Effector CD8-positive, alpha-beta T cell (primary cell): Measurements from ENCODE around the gene ALKBH5.
"Not testable (repeated sequence)": the region's sequence is repeated elsewhere in the genome, so short reads cannot be mapped to it uniquely, and the experiment has no call there.

Experiments
- DNase-seq: peaks from one replicate; lab custom pipeline; 2025; lab: John Stamatoyannopoulos, UW

The ALKBH5 gene

DNA sequence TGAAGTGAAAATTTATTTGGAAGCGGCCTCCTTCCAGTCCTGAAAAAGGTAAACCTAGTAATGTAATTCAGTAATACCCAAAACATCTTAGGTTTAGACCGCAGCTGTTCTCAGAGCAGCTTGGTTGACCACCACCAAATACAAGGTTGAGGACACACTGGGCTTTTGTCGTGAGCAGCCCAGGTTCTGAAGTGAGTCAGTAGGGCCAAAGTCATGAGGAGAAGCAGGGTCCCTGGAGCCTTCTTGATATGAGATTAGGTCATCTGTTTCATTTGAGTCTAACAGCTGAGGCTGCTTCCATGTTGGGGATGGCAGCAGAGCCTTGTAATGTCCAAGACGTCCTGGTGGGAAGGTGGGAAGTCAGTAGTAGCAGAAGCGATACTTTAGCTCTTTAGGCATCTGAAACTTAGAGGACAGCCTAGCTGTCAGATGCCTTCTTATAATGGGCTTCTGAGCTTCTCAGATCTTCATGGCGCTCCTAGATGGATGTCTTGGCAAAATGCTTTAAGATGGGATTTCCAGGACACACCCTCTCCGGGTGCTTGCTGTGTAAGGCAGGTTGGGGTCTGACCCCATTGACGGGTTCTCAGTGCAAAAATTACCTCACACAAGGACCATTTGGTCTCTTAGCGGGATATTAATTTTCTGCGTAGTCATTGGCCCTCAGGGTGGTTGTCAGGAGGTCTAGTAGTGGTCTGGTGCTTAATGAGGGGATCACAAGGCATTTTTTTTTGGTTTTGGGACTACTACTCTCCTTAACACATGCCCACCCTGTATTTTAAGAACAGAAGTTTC, 2.4 kb downstream of the ALKBH5 start:
- no peak for DNase-seq

DNA sequence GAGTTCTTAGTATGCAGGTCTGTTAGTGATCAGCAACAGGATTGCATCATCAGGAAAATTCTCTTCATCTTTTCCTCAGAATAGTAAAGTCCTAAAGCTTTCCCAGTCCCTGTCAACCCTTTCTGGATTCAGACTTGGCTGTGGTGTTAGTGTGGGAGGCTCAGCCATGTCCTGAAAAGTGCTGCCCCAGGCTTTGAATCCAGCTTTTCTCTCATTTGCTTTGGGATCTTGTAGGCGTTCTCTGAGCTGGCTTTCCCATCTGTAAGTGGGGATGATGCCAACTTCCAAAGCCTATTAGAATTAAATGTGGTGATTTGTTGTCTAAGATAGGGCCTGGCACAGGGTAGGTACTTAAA, 3.0 kb downstream of the ALKBH5 start:
- no peak for DNase-seq

DNA sequence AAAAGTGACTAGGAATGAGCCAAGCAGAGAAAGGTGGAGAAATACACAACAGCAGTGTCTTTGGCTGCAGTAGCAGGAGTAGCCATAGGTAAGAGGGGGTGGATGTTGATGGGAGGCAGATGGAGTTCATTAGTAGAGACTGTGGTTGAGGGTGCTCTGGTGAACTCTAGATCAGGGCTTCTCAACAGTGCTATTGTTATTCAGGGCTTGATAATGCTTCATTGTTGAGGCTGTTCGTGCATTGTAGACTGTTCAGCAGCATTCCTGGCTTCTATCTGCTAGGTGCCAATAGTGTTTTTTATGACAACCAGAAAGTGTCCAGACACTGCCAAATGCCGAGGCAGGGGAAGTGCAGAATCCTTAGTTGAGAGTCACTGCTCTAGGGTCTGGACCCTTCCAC, 3.6 kb downstream of the ALKBH5 start:
- no peak for DNase-seq

DNA sequence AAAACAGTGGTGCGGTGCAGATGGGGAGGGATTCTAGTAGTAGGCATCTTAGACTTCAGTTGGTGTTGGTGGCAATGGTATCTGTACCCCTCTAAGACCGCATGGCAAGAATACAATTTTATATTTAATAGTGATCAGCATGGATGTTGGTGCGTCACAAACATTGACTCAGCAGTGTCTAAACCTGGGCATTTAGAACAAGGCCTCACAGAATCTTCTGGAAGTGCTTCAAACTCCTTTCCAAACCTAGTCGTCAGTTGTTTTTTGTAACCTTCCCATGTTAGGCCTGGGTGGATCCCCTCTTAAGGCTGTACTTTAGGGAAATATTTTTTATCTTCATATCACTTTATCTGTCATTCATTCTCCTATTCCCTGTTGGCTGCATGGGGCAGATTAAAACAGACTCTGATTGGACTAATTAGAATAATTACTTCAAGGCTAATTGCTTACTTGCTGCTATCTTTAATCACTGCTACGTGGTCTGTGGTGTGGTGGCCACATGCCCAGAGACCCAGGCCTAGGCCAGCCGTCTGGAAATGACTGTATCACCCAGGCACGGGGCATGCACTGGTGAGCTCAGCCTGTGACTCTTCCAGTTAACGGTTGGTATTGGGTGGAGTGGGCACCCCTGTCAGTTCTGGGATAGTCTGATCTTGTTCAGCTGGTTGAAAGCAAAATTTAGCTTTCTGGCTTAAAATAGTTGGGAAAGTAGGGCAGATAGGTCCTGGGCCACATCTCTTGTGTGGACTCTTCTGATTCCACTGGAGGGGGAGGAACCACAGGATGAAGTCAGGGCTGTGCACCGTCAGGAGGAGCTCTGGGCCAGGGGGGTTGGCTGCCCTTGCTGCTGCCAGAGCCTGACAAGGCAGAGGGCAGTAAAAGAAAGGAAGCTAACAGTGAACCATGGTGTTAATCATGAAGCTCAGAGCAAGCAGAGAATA, 4.5 kb downstream of the ALKBH5 start:
- no peak for DNase-seq

DNA sequence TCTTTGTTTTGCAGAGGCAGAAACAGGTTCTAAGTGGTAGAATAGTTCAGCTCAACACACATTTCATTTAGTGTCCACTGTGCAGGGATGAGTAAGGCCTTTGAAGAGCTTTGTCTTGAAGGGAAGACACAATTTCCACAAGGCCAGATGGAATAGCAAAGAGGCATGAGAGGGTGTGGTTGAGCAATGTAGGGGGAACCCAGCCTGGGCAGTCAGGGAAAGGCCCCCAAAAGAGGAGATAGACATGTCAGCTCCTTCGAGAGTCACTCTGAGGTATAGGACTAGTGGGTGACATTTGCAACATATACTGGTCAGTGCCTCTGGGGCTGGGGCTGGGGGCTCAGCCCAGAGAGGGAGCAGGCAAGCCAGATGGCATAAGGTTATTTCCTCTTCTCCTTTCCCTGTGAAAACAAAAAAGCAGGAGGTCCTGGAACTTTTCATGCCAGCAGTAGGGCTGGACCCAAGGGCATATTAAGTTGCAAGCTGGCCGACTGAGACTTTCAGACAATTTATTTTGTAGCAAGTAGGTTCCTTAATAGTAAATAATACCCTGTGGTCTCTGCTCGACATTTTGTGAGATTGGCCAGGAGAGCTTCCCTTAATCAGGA, 7.1 kb downstream of the ALKBH5 start:
- no peak for DNase-seq

DNA sequence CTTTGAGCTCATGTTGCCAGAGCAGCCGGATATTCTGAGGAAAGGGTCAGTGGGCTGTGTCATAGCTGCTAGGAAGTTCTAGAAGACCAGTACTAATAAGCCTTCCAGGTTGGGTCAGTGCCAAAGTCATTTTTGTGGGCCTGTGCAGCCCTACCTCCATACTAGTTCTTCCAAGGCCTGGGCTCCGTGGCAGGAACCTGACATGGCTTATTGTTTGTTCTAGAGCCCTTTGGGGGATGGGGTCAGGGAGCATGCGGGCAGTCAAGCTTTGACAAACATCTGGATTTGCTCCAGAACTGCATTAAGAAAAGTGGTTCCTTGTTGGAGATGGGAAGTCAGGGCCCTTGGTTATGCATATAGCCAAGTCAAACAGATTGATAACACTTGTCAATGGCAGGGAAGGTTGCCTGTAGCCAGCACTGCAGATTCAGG, 7.6 kb downstream of the ALKBH5 start:
- DNase-seq, result no peak

DNA sequence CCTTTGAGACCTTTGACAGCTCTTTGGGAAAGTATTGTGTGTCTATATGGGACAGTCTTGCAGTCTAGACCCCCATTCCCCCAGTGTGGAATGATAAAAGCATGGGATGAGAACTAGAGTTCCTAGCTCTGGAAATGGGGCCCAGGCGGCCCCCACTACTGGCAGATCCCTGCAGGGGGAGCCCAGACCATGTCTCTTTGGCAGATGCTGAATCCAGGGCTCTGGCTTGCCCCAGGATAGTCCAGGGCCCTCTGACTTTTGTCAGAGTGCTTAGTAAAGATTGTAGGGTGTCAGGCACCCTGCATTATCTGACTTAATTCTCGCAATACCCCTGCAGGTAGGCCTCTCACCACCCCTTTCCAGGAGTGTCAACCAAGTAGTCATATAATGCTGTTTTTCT, 8.3 kb downstream of the ALKBH5 start:
- no peak for DNase-seq

DNA sequence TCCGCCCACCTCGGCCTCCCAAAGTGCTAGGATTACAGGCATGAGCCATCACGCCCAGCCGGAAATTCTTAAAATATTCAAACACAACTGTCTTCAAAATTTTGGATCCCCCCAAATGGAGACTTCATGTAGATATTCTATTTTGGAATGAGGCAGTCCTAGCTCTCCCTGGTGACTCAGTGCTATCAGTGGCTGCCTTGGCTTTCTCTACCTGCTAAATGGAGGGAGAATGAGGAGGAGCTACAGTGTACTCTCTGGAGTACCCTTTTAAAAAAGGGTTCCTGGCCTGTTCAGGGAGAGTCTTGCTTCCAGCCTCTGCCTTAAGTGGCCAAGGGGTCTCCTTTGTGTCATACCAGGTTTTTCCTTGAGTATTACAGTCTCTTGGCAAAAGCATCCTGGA, 10.8 kb downstream of the ALKBH5 start:
- no peak for DNase-seq

DNA sequence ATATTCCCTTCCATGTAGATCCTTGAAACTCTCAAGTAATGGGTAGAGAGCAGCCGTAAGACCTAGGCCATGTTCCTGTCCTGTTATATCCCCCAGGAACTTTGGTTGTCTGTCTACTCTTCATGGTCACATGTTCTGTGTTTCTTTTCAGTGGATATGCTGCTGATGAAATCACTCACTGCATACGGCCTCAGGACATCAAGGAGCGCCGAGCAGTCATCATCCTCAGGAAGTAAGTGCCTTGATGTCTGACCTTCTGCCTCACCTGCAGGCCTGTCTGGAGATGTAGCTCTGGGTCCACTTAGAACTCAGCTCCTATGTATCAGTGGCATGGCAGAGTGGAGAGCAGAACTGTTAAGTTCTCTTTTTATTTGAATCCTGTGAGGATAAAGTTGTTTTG, 11.2 kb downstream of the ALKBH5 start:
- no peak for DNase-seq

DNA sequence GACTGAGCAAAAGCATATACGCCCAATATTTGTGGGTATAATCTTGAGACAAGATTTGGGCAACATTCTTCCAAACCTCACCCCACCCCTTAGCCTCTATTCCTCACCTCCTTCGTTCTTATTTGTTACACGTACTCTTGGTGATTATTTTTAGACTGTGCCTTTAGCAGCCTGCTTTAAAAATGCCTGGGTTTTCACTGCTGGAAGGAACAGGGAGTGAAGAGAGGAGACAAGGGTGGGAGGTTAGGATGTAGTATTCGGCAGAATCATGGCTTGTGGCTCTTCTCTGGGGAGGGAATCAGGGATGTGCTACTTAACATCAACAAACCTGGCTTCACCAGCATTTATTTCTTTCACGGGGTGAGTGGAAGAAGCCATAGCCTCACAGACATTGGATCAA, 11.6 kb downstream of the ALKBH5 start:
- DNase-seq, result no peak

DNA sequence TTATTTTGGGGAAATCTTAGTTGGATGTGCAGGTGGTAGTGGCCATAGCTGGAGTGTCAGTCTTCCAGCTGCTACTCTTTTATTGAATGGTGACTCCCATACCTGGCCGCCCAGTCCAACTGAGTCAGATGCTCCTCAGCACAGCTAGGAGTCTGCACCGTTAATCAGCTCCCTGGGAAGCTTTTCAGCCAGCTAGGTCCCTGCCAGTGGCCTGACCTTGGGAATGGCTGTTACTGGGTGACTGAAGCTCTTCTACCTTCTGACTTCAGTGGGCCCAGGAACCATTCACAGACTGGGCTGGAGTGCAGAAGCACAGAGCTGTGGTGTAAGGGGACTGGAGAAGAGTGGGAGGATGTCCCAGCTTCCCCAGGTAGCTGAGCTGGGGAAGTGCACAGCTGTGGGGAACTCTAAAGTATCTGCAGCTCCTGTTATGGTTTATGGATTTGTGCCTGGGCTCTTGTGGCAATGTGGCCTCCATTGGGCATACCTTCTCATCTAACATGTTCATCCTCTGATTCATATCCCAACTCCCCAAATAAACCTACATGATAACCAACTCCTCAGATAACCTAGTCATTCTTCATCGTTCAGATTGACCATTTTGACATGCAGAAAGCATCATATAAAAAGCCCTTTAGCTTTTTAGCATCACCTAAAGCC, 14.0 kb downstream of the ALKBH5 start:
- no peak for DNase-seq

DNA sequence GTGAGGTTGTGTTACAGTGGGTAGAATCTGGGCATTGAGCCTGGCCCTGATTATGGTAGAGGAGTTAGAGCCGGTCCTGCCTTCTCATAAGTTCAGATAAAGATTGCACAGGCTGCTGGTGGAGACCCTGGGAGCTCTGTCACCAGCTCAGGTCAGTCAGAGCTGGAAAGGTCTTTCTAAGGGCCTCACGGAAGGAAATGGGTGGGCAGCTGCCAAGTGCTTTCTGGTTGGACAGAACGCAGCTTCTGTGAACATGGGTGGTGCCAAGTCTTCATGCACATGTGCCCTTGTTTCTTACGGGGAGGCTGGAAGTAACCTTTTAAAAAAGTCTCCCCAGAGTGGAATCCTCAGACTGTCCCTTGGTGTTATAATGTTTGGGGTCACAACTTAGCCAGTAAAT, 14.9 kb downstream of the ALKBH5 start:
- DNase-seq, result no peak

DNA sequence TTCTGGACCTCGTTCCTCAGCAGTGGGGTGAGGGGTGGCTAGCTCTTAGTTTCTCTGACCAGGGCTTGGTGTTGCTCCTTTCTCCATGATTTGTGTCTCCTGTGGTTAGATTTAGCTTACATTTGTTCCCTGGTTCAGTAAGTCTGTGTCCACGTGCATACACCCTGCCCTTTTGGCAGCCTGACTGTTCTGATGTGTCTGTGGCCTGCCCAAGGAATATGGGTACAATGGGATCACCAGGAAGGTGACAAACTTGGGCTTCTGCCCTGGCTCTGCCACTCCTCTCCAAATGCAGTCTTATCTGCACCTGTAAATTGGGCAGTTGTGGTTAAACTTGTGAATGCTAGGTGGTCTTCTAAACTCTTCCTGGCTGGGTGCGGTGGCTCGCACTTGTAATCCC, 17.5 kb downstream of the ALKBH5 start:
- DNase-seq, result no peak

DNA sequence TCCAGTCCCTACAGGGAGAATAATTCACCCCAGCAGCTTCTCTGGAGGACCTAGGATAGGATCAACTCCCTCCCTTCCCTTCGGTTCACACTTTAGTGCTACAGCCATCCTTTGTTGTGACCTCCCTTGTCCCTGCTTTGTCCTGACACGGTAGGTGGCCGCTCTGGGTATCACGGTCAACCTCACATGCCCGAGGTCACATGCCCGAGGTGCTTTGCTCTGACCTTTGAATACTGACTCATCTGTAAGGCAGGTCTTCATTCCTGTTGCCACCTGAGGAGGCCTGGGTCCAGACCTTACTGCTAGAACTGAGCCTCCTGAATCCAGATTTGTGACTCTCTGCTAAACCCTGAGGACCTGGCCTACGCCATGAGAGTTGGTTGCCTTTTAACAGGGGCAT, 19.7 kb downstream of the ALKBH5 start:
- DNase-seq, result no peak

DNA sequence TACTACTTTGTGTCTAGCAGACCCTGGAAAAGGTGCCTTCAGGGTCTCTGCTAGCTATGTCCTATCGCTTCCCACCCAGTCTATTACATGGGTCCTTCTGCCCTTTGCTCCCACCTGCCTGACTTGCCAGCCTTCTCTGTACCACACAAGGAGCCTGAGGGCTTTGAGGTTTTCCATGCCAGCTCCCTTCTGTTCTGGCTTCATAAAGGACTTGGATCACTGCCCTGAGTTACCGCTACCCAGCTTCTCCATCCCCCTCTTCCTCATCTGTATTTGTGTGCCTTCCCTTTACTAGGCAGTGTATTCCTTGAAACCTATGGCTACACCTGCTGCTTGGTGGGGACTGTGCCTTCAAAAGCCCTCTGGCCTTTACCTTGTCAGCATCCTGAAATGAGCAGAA, 22.2 kb downstream of the ALKBH5 start:
- DNase-seq, result no peak

DNA sequence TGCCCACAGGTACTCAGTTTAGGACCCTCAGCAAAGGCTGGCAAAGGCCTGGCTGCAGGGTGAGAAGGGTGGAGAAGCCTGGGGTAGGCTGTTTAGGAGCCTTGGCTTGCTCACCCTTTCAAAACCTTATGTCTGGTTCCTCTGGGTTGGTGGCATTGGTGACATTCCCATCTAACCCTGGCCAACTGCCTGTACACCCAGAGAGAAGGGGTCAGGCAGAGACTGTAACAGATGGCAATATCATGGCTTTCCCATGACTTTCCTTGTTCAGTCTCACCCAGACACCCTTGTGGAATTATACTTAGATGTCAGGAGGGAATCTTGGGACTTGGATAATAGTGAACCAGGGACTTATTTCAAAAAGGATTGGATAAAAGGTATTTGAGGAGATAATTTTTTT, 23.3 kb downstream of the ALKBH5 start:
- DNase-seq, result no peak

DNA sequence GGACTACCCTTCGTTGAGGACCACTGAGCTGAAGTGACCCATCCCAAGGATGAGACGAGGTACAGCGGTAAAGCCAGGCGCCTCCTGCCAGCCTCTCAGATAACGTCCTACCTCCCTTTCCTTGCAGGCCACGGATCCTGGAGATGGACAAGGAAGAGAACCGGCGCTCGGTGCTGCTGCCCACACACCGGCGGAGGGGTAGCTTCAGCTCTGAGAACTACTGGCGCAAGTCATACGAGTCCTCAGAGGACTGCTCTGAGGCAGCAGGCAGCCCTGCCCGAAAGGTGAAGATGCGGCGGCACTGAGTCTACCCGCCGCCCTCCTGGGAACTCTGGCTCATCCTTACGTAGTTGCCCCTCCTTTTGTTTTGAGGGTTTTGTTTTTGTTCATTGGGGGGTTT, 24.5 kb downstream of the ALKBH5 start:
- DNase-seq, result no peak

DNA sequence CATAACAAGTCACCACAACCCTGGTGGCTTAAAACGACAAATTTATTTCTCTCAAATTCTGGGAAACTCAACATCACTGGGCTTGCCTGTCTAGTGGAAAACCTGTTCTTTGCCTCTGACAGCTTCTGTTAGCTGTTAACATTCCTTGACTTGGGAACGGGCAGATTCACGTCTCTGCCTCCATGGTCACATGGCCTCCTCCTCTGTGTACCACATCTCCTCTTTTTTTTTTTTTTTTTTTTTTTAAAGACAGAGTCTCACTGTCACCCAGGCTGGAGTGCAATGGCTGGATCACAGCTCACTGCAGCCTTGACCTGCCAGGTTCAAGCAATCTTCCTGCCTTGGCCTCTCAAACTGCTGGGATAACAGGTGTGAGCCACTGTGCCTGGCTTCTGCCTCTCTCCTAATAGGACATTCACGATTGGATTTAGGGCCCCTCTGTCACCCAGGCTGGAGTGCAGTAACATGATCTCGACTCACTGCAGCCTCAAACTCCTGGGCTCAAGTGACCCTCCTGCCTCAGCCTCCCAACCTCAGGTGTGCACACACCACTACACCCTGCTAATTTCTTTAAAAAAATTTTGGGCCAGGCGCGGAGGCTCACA, 30.1 kb downstream of the ALKBH5 start:
- DNase-seq, result no peak

DNA sequence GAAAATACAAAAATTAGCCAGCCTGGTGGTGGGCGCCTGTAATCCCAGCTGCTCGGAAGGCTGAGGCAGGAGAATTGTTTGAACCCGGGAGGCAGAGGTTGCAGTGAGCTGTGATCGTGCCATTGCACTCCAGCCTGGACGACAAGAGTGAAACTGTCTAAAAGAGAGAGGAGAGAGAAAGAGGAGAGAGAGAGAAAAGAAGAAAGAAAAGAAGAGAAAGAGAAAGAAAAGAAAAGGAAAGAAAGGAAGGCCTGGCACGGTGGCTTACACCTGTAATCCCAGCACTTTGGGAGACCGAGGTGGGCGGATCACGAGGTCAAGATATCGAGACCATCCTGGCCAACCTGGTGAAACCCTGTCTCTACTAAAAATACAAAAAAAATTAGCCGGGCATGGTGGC, 33.3 kb downstream of the ALKBH5 start:
- not testable (repeated sequence) for DNase-seq

DNA sequence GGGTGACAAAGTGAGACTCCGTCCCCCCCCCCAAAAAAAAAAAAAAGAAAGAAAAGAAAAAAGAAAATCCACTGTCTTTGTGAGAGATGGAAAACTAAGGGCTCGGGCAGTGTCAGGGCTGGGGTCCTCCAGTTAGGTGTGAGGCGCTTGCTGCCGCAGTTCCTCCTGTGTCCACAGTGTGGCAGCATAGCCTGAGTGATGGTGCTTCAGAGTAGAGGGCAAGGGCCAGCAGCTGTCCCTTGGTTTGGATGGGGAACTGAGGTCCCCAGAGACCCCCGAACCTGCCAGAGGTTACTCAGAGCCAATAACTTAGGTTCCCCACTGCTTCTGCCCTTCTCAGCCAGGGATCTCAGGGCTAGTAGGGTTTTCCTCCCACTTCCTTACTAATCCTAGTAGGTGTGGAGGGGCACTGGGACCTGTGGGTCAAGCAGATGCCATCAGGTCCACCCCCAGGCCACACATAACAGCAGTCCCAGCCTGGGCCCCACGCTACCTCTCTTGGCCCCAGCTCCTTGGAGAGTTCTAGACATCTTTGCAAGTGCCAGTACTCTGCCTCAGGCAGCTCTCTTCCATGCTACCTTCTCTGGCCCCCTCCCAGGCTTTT, 33.9 kb downstream of the ALKBH5 start:
- DNase-seq, result peak; percentile 59

DNA sequence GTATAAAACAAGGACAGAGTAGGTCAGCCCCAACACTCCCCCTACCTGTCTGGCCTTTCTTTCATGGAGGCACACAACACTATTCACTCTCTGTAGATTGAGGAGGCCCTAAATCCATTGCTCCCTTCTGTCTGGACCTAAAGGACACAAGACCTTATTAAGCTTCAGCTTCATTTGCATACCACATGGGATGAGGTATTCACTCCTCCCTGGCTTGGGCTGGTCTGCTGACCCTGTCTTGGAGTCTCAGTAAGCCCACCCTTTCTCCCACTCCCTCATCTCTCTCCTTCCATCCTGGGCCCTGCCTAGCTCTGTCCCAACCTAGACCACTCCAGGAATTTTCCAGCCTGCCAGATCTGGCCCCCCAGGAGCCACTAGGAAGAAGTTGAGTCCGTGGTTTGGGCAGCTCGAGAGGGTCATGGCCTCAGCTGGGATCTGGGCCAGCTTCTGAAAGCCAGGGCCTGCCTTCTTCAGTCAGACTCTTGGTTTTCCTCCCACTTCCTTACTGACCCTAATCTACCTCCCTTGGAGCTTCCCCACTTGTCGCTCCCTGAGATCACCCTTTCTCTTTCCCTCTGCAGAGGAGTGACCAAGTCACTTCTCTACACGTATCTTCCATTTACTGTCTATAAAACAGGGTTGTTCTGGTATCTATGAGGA, 35.3 kb downstream of the ALKBH5 start:
- no peak for DNase-seq
